ENCODE data around the gene MT3. TPM values are rescaled to one million over a fixed set of nuclear protein-coding genes. Genes with fewer than 3 reads are reported as not detected.

MT3 gene
- not detected in 2 replicates for total RNA-seq

GRCh38 chr16:56589141-56590039 is at the start of gene MT3:
Gene MT3 (plus strand): TSS chr16:56589528. CDS start chr16:56589591, 63 bp downstream.

DNA sequence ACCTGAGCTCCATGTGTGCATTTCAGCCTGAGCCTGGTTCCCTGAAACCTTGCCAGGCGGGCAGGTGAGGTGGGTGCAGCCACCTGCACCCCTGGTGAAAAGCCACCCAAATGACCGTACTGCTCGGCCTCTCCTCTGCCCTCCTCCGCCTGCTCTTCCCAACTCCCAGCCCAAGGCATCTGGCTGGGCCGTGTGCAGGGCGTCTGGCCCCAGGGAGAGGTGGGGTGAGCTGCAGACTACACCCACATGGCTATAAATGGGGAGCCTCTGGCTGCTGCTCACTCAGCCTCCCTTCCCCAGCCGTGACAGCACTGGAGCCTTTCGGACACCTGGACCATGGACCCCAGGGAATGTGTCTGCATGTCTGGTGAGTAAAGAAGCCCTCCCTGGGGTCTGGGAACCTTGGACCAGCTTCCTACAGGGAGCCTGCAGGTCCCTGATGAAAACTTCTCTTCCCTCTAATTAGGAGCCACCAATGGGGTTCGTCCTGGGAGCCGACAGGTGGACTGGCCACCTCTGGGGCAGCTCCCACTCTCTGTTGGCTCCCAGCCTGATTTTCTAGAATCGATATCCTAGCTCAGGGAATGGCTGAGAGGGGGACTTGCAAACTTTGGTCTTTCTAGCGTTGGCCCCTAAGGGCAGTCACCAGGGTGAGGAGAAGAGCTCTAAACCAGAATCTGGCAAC is 24.4 kb upstream of the MT3 start, which contains the start of gene MT4:
MT4 (plus strand) TSS at position 281 of the 685 bp plus-strand sequence; CDS start at position 337, 56 bp downstream.

GRCh38 chr16:56608043-56608875 is 18.9 kb downstream of the MT3 start, which contains the start of gene MT2A:
Gene MT2A (plus strand): TSS chr16:56608584. CDS start chr16:56608656, 72 bp downstream.

DNA sequence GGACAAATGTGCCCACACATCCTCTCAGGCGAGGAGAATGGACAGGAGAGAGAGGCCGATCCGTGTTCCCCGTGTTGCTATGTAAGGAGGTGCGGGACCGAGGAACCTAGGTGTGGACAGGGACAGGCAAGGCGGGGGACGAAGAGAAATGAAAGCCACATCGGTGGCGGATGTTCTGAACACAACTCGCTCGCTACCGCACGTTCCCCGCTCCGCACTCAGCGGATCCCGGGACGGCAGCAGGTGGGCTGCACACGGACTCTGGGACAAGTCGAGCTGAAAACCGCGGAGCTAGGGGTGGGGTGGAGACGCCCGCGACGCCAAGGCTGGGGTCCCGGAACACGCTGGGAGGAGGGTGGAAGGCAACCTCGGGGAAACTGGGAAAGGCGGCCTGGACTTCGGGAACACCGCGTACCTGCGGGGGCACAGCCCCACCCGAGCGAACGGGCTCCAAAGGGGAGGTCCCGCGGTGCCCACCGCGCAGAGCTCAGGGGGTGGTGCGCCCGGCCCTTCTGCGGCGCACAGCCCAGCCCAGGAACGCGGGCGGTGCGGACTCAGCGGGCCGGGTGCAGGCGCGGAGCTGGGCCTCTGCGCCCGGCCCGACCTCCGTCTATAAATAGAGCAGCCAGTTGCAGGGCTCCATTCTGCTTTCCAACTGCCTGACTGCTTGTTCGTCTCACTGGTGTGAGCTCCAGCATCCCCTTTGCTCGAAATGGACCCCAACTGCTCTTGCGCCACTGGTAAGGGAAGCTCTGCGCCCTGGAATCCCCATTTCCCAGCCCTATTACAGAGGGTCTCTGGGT is 36.0 kb downstream of the MT3 start, which contains the start of gene MT1E:
MT1E (plus strand) TSS at position 642 of the 803 bp plus-strand sequence; CDS start at position 713, 71 bp downstream.

GRCh38 chr16:56632156-56632847 is 43.0 kb downstream of the MT3 start, which contains the start of gene MT1M:
Gene MT1M (plus strand): TSS chr16:56632659. CDS start chr16:56632732, 73 bp downstream.

DNA sequence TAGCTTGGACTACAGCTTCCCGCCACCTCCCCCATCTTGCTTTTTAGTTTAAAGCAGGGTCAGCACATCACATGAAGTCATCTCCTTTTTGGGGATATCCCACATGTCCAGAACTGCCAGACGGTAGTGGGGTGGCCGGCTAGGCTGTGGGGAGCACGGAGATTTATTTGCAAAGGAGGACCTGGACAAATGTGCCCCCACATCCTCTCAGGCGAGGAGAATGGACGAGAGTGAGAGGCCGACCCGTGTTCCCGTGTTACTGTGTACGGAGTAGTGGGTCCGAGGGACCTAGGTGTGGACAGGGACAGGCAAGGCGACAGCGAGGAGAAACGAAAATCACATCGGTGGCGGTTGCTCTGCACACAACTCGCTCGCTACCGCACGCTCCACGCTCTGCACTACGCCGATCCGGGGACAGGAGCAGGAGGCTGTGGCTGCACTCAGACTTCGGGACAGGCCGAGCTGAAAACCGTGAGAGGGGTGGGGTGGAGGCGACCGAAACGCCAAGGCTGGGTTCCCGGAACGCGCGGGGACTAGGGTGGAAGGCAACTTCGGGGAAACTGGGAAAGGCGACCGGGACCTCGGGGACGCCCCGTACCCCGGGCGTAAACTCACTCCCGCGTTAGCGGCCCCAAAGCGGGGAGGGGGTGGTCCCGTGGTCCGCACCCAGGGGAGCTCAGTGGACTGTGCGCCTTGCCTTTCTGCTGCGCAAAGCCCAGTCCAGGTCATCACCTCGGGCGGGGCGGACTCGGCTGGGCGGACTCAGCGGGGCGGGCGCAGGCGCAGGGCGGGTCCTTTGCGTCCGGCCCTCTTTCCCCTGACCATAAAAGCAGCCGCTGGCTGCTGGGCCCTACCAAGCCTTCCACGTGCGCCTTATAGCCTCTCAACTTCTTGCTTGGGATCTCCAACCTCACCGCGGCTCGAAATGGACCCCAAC is 48.8 kb downstream of the MT3 start, which contains the start of gene MT1A:
MT1A (plus strand) TSS at position 853 of the 937 bp plus-strand sequence; CDS start at position 926, 73 bp downstream.

Other genes with a start within 250 kb of the MT3 start
- gene AMFR, start 164.0 kb upstream of the MT3 start, total RNA-seq, result 268 and 384 TPM in 2 replicates
- gene NUDT21, start 138.2 kb upstream of the MT3 start, total RNA-seq, result 67.6 and 93.2 TPM in 2 replicates
- gene OGFOD1, start 138.0 kb upstream of the MT3 start, total RNA-seq, result 77.9 and 123 TPM in 2 replicates
- 36.1 and 40.0 TPM in 2 replicates for gene BBS2, start 69.5 kb upstream of the MT3 start, total RNA-seq
- gene MT4, start 24.5 kb upstream of the MT3 start, total RNA-seq, result not detected in 2 replicates
- 68.9 and 179 TPM in 2 replicates for gene MT2A, start 19.1 kb downstream of the MT3 start, total RNA-seq
- gene MT1E, start 36.3 kb downstream of the MT3 start, total RNA-seq, result 90.4 and 152 TPM in 2 replicates
- gene MT1M, start 43.1 kb downstream of the MT3 start, total RNA-seq, result 0.88 and 1.1 TPM in 2 replicates
- gene MT1A, start 49.1 kb downstream of the MT3 start, total RNA-seq, result not detected in 2 replicates
- not detected in 2 replicates for gene MT1B, start 62.4 kb downstream of the MT3 start, total RNA-seq
- gene MT1F, start 68.4 kb downstream of the MT3 start, total RNA-seq, result not detected in 2 replicates
- not detected in 2 replicates for gene MT1G, start 78.5 kb downstream of the MT3 start, total RNA-seq
- not detected in 2 replicates for gene MT1H, start 80.3 kb downstream of the MT3 start, total RNA-seq
- 26.0 and 38.7 TPM in 2 replicates for gene MT1X, start 92.9 kb downstream of the MT3 start, total RNA-seq
- gene NUP93, start 140.6 kb downstream of the MT3 start, total RNA-seq, result 36.1 and 98.2 TPM in 2 replicates

Data from placental pericyte (primary cell).